Tibial nerve (tissue), 4 donors: Measurements from ENCODE around the gene BCL2L14.

Source experiments
- CTCF ChIP-seq, 5 experiments: fragments of 200-600 bp in 3 of 5; fragments of 450-650 bp in 2 of 5; sonication (generic) in 3 of 5; IDR thresholded peaks; one replicate each; pipeline ENCODE4 v1.5.1; 2016 to 2019; ENCODE audit warnings: antibody characterized with exemption in 5 of 5, mild to moderate bottlenecking in 3 of 5, moderate library complexity in 2 of 5
- EP300 ChIP-seq, 2 donors: sonication (generic); formaldehyde crosslinking; IDR thresholded peaks; one replicate each; pipeline ENCODE4 v1.6.1; 2017; ENCODE audit warnings: antibody characterized with exemption in 2 of 2, mild to moderate bottlenecking in 1 of 2

- TF ChIP-seq CTCF (IDR thresholded peaks at IDR 0.05) = no peak
- no peak for TF ChIP-seq EP300 (IDR thresholded peaks at IDR 0.05)
These were observed 41.1 kb upstream of the BCL2L14 start for GRCh38 chr12:12029653-12030052.
